Measurements from ENCODE around the gene PNMA6F.

The PNMA6F gene

GRCh38 chrX:153319295-153320046 lies 2.1 kb downstream of the PNMA6F start:
- Mint-ChIP-seq H3K4me3 (no peak overlapping the region), H3K36me3 (no peaks in the 10 kb centered on the region), H3K9me3 (no peaks in the 10 kb centered on the region), H3K27ac (no peak overlapping the region), H3K4me1 (no peaks in the 10 kb centered on the region), H3K27me3 (peaks cover 6% of the 10 kb centered on the region)
- ATAC-seq (ENCODE audit: low read depth), result no peak
- DNase-seq (ENCODE audit: low spot score in 2 of 2), result no peak

GRCh38 chrX:153318811-153319210 lies 2.8 kb downstream of the PNMA6F start:
- H3K4me3 Mint-ChIP-seq, result no peak overlapping the region
- peaks cover 6% of the 10 kb centered on the region for H3K27me3 Mint-ChIP-seq
- ATAC-seq (ENCODE audit: low read depth), result no peak
- DNase-seq (ENCODE audit: low spot score in 2 of 2), result no peak
- no peaks in the 10 kb centered on the region for H3K36me3 Mint-ChIP-seq
- H3K27ac Mint-ChIP-seq, result no peak overlapping the region
- H3K4me1 Mint-ChIP-seq, result no peaks in the 10 kb centered on the region
- H3K9me3 Mint-ChIP-seq, result no peaks in the 10 kb centered on the region

DNA sequence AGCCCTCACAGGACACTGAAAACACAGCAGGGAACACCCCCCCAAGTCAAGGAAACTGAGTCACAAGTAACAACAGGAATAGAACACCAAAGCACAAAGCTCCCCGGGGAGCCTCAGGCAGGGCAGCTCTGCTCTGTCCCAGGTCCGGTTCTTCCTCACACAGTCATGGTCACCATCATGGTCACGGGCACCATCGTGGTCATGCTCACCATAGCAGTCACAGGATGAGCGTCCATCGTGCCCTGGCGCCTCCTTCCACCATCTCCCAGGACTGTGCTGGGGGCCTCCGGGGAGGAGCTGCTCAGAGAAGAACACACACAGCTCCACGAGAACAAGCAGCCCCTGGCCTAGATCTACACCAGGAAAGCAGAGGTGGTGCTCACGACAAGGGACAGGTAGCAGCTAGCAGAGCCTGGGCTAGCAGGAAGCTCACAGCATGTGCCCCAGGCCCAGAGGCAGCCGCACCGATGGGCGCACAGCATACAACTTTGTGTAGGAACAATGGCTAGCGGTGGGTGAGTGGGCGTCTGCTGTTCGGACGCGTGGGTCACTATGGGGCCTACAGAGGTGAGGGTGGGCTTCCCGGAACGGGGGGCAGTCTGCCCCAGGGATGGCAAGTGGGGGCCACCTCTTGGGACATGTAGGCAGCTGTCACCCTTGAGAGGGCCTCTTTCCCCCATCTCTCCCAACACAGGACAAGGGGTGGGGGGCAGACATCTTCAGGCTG lies 3.4 kb downstream of the PNMA6F start:
- Mint-ChIP-seq H3K27me3 (peaks cover 6% of the 10 kb centered on the region), H3K4me1 (no peaks in the 10 kb centered on the region), H3K9me3 (no peaks in the 10 kb centered on the region), H3K36me3 (no peaks in the 10 kb centered on the region), H3K4me3 (no peak overlapping the region), H3K27ac (no peak overlapping the region)
- DNase-seq (ENCODE audit: low spot score in 2 of 2) (no peak), ATAC-seq (ENCODE audit: low read depth) (no peak)

- H3K27me3 Mint-ChIP-seq, result peaks cover 6% of the 10 kb centered on the region
- no peak overlapping the region for H3K4me3 Mint-ChIP-seq
- H3K36me3 Mint-ChIP-seq, result no peaks in the 10 kb centered on the region
- H3K4me1 Mint-ChIP-seq, result no peaks in the 10 kb centered on the region
- no peaks in the 10 kb centered on the region for H3K9me3 Mint-ChIP-seq
- no peak for ATAC-seq (ENCODE audit: low read depth)
- DNase-seq (ENCODE audit: low spot score in 2 of 2), result no peak
- no peak overlapping the region for H3K27ac Mint-ChIP-seq
Observed at GRCh38 chrX:153317306-153317705, 4.3 kb downstream of the PNMA6F start.

- Mint-ChIP-seq H3K27ac (no peak overlapping the region), H3K4me1 (no peaks in the 10 kb centered on the region), H3K9me3 (no peaks in the 10 kb centered on the region), H3K36me3 (no peaks in the 10 kb centered on the region), H3K27me3 (peaks cover 3% of the 10 kb centered on the region), H3K4me3 (no peak overlapping the region)
- ATAC-seq (ENCODE audit: low read depth), result no peak
- DNase-seq (ENCODE audit: low spot score in 2 of 2), result no peak
Observed at GRCh38 chrX:153312842-153313241, 8.7 kb downstream of the PNMA6F start.

DNA sequence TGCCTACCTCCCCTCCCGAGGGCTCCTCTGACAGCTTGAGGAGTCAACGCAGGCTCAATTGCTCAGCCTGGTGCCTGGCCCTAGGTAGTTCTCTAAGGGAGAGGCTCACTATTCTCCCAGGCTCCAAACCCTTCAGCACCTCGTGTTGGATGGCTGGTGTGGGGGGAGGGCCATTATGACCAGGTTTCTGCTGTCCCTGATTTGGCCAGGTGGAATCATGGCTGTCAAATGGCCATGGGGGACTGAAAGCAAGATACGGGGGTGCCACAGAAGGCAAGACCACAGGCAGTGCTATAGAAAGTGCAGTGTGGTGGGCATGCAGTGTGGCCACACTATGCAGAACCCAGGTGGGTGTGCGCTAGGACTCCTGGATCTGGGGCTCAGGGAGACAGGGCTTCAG lies 9.5 kb downstream of the PNMA6F start:
- no peaks in the 10 kb centered on the region for H3K4me1 Mint-ChIP-seq
- H3K27ac Mint-ChIP-seq, result no peak overlapping the region
- peaks cover 3% of the 10 kb centered on the region for H3K27me3 Mint-ChIP-seq
- ATAC-seq (ENCODE audit: low read depth), result no peak
- H3K4me3 Mint-ChIP-seq, result no peak overlapping the region
- no peaks in the 10 kb centered on the region for H3K36me3 Mint-ChIP-seq
- DNase-seq (ENCODE audit: low spot score in 2 of 2), result no peak
- H3K9me3 Mint-ChIP-seq, result no peaks in the 10 kb centered on the region

GRCh38 chrX:153310901-153311300 lies 10.7 kb downstream of the PNMA6F start:
- Mint-ChIP-seq H3K36me3 (no peaks in the 10 kb centered on the region), H3K27ac (peak overlapping the region; percentile 65), H3K27me3 (peaks cover 4% of the 10 kb centered on the region), H3K9me3 (no peaks in the 10 kb centered on the region), H3K4me1 (no peaks in the 10 kb centered on the region), H3K4me3 (no peak overlapping the region)
- no peak for DNase-seq (ENCODE audit: low spot score in 2 of 2)
- ATAC-seq (ENCODE audit: low read depth), result no peak

GRCh38 chrX:153307276-153308178 lies 14.0 kb downstream of the PNMA6F start:
- no peak for ATAC-seq (ENCODE audit: low read depth)
- Mint-ChIP-seq H3K27me3 (peaks cover 16% of the 10 kb centered on the region), H3K9me3 (no peaks in the 10 kb centered on the region)

DNA sequence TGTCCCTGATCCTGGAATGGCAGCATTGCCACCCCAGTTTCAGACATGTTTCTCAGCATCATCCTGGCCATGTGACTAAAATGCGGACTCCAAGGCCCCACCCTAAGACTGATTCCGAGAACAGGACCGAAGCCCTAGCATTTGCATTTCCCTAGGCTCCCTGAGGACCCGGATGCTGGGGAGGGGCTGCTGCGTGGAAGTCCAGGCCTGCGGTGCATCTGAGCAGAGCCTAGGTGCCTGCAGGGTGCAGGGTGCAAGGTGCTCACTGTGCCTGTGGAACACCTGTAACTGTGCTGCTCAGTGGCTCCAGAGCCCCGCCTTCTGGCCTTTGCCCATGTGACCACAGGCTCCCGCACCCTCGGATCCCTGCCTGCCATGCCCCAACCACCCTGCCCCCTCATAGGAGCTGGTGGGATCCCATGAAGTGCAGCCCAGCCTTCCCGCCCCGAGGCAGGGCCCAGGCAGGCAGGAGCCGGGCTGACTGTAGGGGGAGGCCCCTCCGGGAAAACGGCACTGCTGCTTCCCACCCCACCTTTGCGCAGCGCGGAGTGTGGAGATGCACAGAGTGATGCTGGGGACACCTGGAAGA lies 14.9 kb downstream of the PNMA6F start:
- no peaks in the 10 kb centered on the region for H3K36me3 Mint-ChIP-seq
- no peak for ATAC-seq (ENCODE audit: low read depth)
- peaks cover 3% of the 10 kb centered on the region for H3K4me1 Mint-ChIP-seq

More at GRCh38 chrX:153307276-153308178, 14.0 kb downstream of the PNMA6F start:
- H3K27ac Mint-ChIP-seq, result no peak overlapping the region
- H3K4me1 Mint-ChIP-seq, result peaks cover 3% of the 10 kb centered on the region
- no peak overlapping the region for H3K4me3 Mint-ChIP-seq
- DNase-seq (ENCODE audit: low spot score in 2 of 2), result no peak
- no peaks in the 10 kb centered on the region for H3K36me3 Mint-ChIP-seq

DNA sequence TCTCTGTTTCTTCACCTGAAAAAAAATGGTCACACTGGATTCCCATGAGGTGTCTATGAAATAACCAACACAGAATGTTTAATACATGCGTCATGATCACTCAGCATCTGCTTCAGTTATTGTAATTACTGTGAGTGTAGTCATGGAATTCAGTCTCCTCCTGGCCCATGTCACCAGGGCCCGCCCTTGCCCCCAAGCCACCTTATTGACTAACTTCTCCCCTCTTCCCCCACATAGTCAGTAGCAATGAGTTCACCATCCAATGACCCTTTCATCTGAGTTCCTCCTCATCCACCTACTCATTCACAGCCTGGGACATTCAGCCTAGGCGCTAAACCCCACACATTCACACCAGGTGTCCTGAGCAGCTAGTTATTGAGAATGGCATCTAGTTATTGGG lies 15.6 kb downstream of the PNMA6F start:
- Mint-ChIP-seq H3K4me1 (peaks cover 3% of the 10 kb centered on the region), H3K27ac (no peak overlapping the region), H3K4me3 (no peak overlapping the region), H3K27me3 (peaks cover 16% of the 10 kb centered on the region), H3K36me3 (no peaks in the 10 kb centered on the region), H3K9me3 (no peaks in the 10 kb centered on the region)
- ATAC-seq (ENCODE audit: low read depth), result no peak
- no peak for DNase-seq (ENCODE audit: low spot score in 2 of 2)

More for the DNA sequence above, 14.9 kb downstream of the PNMA6F start:
- peaks cover 16% of the 10 kb centered on the region for H3K27me3 Mint-ChIP-seq
- no peak for DNase-seq (ENCODE audit: low spot score in 2 of 2)
- no peaks in the 10 kb centered on the region for H3K9me3 Mint-ChIP-seq
- no peak overlapping the region for H3K27ac Mint-ChIP-seq
- no peak overlapping the region for H3K4me3 Mint-ChIP-seq

DNA sequence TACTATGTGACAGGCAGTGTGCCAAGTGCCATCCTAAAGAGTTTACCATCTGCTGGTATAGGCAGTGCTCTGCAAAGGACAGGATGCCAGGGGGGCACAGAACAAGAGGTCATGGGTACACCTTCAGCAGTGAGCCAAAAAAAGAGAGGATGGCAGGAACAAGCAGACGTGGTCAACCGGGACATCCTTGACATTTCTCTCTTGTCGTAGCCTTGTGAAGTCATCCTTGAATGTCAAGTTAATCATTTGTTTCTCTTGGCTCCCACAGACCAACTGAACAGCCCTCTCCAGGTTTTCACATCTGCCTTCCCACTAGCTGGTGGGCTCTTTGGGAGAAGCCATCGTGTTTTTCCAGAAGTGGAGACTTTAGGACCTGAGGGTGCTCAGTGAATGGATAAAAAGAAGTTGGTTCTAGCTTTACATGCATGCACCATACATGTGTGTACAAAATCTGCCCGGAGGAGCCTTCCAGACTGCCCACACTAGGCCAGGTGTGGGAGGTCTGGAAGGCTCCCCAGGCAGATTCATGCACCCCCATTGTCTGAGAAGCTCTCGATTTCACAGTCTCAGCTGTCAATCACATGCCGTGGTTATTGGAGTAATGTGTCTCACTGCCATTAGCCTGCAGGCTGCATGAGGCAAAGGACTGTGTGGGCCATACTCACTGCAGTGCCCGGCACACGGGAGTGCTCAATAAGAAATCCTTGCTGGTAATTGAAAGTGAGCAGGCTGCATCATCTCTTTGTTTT lies 16.4 kb downstream of the PNMA6F start:
- Mint-ChIP-seq H3K36me3 (no peaks in the 10 kb centered on the region), H3K27me3 (peaks cover 13% of the 10 kb centered on the region), H3K9me3 (no peaks in the 10 kb centered on the region), H3K27ac (no peak overlapping the region), H3K4me3 (no peak overlapping the region), H3K4me1 (peaks cover 3% of the 10 kb centered on the region)
- DNase-seq (ENCODE audit: low spot score in 2 of 2) (no peak), ATAC-seq (ENCODE audit: low read depth) (no peak)

GRCh38 chrX:153303276-153304262 lies 18.0 kb downstream of the PNMA6F start:
- H3K27me3 Mint-ChIP-seq, result peaks cover 15% of the 10 kb centered on the region
- H3K9me3 Mint-ChIP-seq, result no peaks in the 10 kb centered on the region
- H3K36me3 Mint-ChIP-seq, result no peaks in the 10 kb centered on the region
- ATAC-seq (ENCODE audit: low read depth) (no peak), DNase-seq (ENCODE audit: low spot score in 2 of 2) (no peak)
- H3K4me1 Mint-ChIP-seq, result peaks cover 3% of the 10 kb centered on the region
- H3K27ac Mint-ChIP-seq, result no peak overlapping the region
- no peak overlapping the region for H3K4me3 Mint-ChIP-seq

All from memory B cell (primary cell).